Uterus (tissue), 2 donors: ENCODE data around the gene SND1.

ENCODE experiments used
- POLR2A ChIP-seq, 2 donors: fragments of 450-650 bp; IDR thresholded peaks; one replicate each; pipeline ENCODE4 v1.6.1; 2016; ENCODE audit warnings: antibody characterized with exemption in 2 of 2, mild to moderate bottlenecking in 1 of 2, moderate library complexity in 1 of 2
- TF ChIP-seq, protein P1 (sequence below), 4 experiments: fragments of 200-600 bp in 2 of 4; fragments of 450-650 bp in 2 of 4; sonication (generic) in 2 of 4; IDR thresholded peaks; one replicate each; pipeline ENCODE4 v1.5.1; 2016 to 2019; ENCODE audit warnings: antibody characterized with exemption in 4 of 4, mild to moderate bottlenecking in 2 of 4, moderate library complexity in 1 of 4

DNA sequence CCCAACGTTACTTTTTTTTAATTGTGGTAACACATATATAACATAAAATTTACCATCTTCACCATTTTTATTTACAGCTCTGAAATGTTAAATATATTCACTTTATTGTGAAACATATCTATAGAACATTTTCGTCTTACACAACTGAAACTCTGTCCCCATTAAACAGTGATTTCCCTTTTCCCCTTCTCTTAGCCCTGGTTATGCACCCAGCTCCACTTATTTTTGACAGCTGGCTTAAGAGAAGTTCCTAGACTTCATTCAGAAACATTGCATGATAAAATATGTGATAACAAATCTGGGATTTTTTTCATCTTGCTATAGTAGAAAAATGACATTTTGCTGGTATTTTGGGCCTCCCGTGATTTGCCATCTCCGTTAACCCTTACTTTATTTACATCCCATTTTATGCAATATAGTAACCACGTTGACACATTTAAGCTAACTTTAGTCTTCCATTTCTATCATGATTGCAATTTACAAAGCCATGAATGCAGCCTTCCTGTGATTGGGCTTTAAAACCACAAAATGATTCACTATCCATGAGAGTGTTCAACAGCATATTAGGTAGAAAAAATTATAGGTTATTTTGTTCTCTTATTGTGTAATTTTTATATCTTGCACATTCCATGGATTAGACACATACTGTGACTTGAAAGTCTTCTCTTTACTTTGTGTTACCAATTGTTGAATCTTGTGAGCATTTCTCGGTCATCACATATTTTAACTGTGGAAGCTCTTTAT lies 139.6 kb downstream of the SND1 start:
- TF ChIP-seq POLR2A (IDR thresholded peaks at IDR 0.05) = no peak
- TF ChIP-seq, protein P1, sequence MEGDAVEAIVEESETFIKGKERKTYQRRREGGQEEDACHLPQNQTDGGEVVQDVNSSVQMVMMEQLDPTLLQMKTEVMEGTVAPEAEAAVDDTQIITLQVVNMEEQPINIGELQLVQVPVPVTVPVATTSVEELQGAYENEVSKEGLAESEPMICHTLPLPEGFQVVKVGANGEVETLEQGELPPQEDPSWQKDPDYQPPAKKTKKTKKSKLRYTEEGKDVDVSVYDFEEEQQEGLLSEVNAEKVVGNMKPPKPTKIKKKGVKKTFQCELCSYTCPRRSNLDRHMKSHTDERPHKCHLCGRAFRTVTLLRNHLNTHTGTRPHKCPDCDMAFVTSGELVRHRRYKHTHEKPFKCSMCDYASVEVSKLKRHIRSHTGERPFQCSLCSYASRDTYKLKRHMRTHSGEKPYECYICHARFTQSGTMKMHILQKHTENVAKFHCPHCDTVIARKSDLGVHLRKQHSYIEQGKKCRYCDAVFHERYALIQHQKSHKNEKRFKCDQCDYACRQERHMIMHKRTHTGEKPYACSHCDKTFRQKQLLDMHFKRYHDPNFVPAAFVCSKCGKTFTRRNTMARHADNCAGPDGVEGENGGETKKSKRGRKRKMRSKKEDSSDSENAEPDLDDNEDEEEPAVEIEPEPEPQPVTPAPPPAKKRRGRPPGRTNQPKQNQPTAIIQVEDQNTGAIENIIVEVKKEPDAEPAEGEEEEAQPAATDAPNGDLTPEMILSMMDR (IDR thresholded peaks at IDR 0.05) = no peak
